ENCODE data around the gene GPR63.

GRCh38 chr6:96861588-96861987 is 24.3 kb upstream of the GPR63 start:
- TF ChIP-seq POLR2AphosphoS5 (IDR thresholded peaks at IDR 0.05; ENCODE audit: low read depth, low read length) = no peak
- TF ChIP-seq REST (IDR thresholded peaks at IDR 0.05; ENCODE audit: insufficient read depth in 1 of 2, low read depth in 2 of 2, low read length in 2 of 2) = no peak
- no peak for TF ChIP-seq SIN3A (IDR thresholded peaks at IDR 0.05; ENCODE audit: borderline replicate concordance, insufficient read depth, low read length)
- TF ChIP-seq TAF1 (IDR thresholded peaks at IDR 0.05; ENCODE audit: borderline replicate concordance, insufficient read depth, low read length) = no peak
- no peak for TF ChIP-seq FOXP2 (optimal IDR thresholded peaks at IDR 0.05; ENCODE audit: borderline replicate concordance, extremely low read depth, extremely low read length, insufficient read depth)

Data from PFSK-1 (cell line).